HEK293 (cell line): ENCODE data around the gene ZNF714.

ENCODE experiments used
- GLI4 ChIP-seq: fragments of 450-650 bp; formaldehyde crosslinking; IDR thresholded peaks from 2 replicates; pipeline ENCODE4 v1.5.1; 2016; ENCODE audit warnings: missing biosample characterization, missing genetic modification characterization
- ZNF140 ChIP-seq: fragments of 450-650 bp; formaldehyde crosslinking; IDR thresholded peaks from 2 replicates; pipeline ENCODE4 v1.5.1; 2016; ENCODE audit warnings: missing biosample characterization, missing genetic modification characterization
- ZNF354C ChIP-seq: fragments of 450-650 bp; formaldehyde crosslinking; IDR thresholded peaks from 2 replicates; pipeline ENCODE4 v1.5.1; 2016; ENCODE audit warnings: missing biosample characterization, missing genetic modification characterization, low read depth, borderline replicate concordance
- ZNF391 ChIP-seq: fragments of 450-650 bp; formaldehyde crosslinking; IDR thresholded peaks from 2 replicates; pipeline ENCODE4 v1.5.1; 2016; ENCODE audit warnings: low read depth, missing biosample characterization, missing genetic modification characterization, borderline replicate concordance
- ZNF510 ChIP-seq: fragments of 450-650 bp; formaldehyde crosslinking; IDR thresholded peaks from 2 replicates; pipeline ENCODE4 v1.5.1; 2018; ENCODE audit warnings: mild to moderate bottlenecking, missing genetic modification characterization, missing biosample characterization; ENCODE audit not compliant: insufficient replicate concordance
- ZNF660 ChIP-seq: fragments of 450-650 bp; IDR thresholded peaks from 2 replicates; pipeline ENCODE4 v1.5.1; 2018; ENCODE audit warnings: missing biosample characterization, mild to moderate bottlenecking, missing genetic modification characterization
- ZNF777 ChIP-seq: fragments of 450-650 bp; formaldehyde crosslinking; IDR thresholded peaks from 2 replicates; pipeline ENCODE4 v1.5.1; 2017; ENCODE audit warnings: missing biosample characterization, missing genetic modification characterization, borderline replicate concordance
- TF ChIP-seq, protein P1 (sequence below): fragments of 450-650 bp; formaldehyde crosslinking; IDR thresholded peaks from 2 replicates; pipeline ENCODE4 v1.5.1; 2016; ENCODE audit warnings: missing biosample characterization, missing genetic modification characterization
- TF ChIP-seq, protein P2 (sequence below): fragments of 450-650 bp; formaldehyde crosslinking; IDR thresholded peaks from 2 replicates; pipeline ENCODE4 v1.5.1; 2016; ENCODE audit warnings: missing biosample characterization, missing genetic modification characterization

DNA sequence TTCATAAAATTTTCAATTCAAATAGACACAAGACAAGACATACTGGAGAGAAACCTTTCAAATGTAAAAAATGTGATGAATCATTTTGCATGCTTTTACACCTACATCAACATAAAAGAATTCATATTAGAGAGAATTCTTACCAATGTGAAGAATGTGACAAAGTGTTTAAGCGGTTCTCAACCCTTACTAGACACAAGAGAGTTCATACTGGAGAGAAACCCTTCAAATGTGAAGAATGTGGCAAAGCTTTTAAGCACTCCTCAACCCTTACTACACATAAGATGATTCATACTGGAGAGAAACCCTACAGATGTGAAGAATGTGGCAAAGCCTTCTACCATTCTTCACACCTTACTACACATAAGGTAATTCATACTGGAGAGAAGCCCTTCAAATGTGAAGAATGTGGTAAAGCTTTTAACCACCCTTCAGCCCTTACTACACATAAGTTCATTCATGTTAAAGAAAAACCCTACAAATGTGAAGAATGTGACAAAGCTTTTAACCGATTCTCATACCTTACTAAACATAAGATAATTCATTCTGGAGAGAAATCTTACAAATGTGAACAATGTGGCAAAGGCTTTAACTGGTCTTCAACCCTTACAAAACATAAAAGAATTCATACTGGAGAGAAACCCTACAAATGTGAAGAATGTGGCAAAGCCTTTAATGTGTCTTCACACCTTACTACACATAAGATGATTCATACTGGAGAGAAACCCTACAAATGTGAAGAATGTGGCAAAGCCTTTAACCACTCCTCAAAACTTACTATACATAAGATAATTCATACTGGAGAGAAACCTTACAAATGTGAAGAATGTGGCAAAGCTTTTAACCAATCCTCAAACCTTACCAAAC, 35.3 kb downstream of the ZNF714 start:
- TF ChIP-seq ZNF510 (no peak), ZNF660 (tag by site-specific recombination) (no peak), ZNF140 (tag by site-specific recombination) (no peak), ZNF391 (no peak), ZNF777 (tag by site-specific recombination) (no peak), ZNF354C (tag by site-specific recombination) (no peak), GLI4 (no peak)
- TF ChIP-seq, protein P1, sequence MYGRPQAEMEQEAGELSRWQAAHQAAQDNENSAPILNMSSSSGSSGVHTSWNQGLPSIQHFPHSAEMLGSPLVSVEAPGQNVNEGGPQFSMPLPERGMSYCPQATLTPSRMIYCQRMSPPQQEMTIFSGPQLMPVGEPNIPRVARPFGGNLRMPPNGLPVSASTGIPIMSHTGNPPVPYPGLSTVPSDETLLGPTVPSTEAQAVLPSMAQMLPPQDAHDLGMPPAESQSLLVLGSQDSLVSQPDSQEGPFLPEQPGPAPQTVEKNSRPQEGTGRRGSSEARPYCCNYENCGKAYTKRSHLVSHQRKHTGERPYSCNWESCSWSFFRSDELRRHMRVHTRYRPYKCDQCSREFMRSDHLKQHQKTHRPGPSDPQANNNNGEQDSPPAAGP (tag by site-specific recombination), result no peak
- TF ChIP-seq, protein P2, sequence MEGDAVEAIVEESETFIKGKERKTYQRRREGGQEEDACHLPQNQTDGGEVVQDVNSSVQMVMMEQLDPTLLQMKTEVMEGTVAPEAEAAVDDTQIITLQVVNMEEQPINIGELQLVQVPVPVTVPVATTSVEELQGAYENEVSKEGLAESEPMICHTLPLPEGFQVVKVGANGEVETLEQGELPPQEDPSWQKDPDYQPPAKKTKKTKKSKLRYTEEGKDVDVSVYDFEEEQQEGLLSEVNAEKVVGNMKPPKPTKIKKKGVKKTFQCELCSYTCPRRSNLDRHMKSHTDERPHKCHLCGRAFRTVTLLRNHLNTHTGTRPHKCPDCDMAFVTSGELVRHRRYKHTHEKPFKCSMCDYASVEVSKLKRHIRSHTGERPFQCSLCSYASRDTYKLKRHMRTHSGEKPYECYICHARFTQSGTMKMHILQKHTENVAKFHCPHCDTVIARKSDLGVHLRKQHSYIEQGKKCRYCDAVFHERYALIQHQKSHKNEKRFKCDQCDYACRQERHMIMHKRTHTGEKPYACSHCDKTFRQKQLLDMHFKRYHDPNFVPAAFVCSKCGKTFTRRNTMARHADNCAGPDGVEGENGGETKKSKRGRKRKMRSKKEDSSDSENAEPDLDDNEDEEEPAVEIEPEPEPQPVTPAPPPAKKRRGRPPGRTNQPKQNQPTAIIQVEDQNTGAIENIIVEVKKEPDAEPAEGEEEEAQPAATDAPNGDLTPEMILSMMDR (tag by site-specific recombination), result no peak
